EL (cell line): Measurements from ENCODE around the gene HSPA12B.
"Not testable (repeated sequence)": the region's sequence is repeated elsewhere in the genome, so short reads cannot be mapped to it uniquely, and the experiment has no call there.

Source experiments
- DNase-seq: peaks from one replicate; pipeline ENCODE4 v3.0.0-alpha.2; 2016

HSPA12B gene

GRCh38 chr20:3789201-3789600 lies 56.7 kb downstream of the HSPA12B start:
- DNase-seq: not testable (repeated sequence)

- DNase-seq: not testable (repeated sequence)
These were observed 61.7 kb downstream of the HSPA12B start for GRCh38 chr20:3794168-3794567.

GRCh38 chr20:3794701-3795420 lies 62.4 kb downstream of the HSPA12B start:
- DNase-seq: no peak

GRCh38 chr20:3795511-3796468 lies 63.3 kb downstream of the HSPA12B start, which contains the start of gene CDC25B:
CDC25B (plus strand) TSS chr20:3796310; CDS start chr20:3796532, 222 bp downstream.
- peak; percentile 97 for DNase-seq

GRCh38 chr20:3796477-3797225 lies 64.2 kb downstream of the HSPA12B start:
- no peak for DNase-seq

GRCh38 chr20:3797226-3797545 lies 64.7 kb downstream of the HSPA12B start:
- no peak for DNase-seq

- DNase-seq: peak; percentile 57
These were observed 65.3 kb downstream of the HSPA12B start for GRCh38 chr20:3797592-3798372.

- DNase-seq: no peak
These were observed 65.9 kb downstream of the HSPA12B start for GRCh38 chr20:3798373-3798768.

- DNase-seq: no peak
These were observed 66.4 kb downstream of the HSPA12B start for GRCh38 chr20:3798908-3799248.

GRCh38 chr20:3800256-3800877 lies 67.9 kb downstream of the HSPA12B start:
- DNase-seq: no peak

- DNase-seq: no peak
These were observed 68.4 kb downstream of the HSPA12B start for GRCh38 chr20:3800878-3801260.

GRCh38 chr20:3801299-3801698 lies 68.8 kb downstream of the HSPA12B start:
- DNase-seq: no peak

GRCh38 chr20:3801846-3802245 lies 69.4 kb downstream of the HSPA12B start:
- DNase-seq: no peak
